KOPT-K1 (cell line): Measurements from ENCODE around the gene TCOF1.
A peak's percentile ranks its signal among the peaks of the same experiment; 100 is the strongest.

Experiments
- H3K27ac ChIP-seq: fragments of 200-600 bp; sonication (generic); 2 replicates; pipeline ENCODE4 v1.5.1; 2016; ENCODE audit warnings: antibody characterized with exemption, mild to moderate bottlenecking, low read depth, low read length; ENCODE audit not compliant: poor library complexity, severe bottlenecking
- H3K36me3 ChIP-seq: fragments of 200-600 bp; sonication (generic); 2 replicates; pipeline ENCODE4 v1.5.1; 2017; ENCODE audit warnings: antibody characterized with exemption, mild to moderate bottlenecking, low read length, moderate library complexity; ENCODE audit not compliant: insufficient read depth
- H3K9me3 ChIP-seq: fragments of 200-600 bp; sonication (generic); 2 replicates; pipeline ENCODE4 v1.5.1; 2017; ENCODE audit warnings: antibody characterized with exemption, low read length, mild to moderate bottlenecking; ENCODE audit not compliant: insufficient read depth, poor library complexity, severe bottlenecking

The TCOF1 gene

DNA sequence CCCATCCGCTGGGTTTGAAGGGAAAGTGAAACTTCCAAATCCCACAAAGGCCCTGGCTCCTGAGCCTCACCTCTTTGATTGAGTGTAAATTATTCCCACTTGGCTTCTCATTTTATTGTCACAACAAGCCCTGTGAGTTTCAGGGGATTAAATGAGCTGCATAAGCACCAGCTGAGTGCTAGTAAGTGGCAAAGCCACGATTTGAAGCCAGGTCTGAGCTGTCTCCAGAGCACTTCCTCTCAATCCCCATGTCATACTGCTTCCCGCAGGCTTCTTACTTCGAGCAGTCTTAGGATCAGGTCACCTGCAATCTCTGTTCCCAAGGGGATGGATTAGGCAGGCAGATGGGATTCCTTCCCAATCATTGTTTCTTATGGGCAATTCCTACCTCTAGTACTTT lies 74.1 kb downstream of the TCOF1 start:
- Histone ChIP-seq H3K9me3 (no peaks in the 10 kb centered on the region), H3K27ac (no peak overlapping the region), H3K36me3 (no peaks in the 10 kb centered on the region)

DNA sequence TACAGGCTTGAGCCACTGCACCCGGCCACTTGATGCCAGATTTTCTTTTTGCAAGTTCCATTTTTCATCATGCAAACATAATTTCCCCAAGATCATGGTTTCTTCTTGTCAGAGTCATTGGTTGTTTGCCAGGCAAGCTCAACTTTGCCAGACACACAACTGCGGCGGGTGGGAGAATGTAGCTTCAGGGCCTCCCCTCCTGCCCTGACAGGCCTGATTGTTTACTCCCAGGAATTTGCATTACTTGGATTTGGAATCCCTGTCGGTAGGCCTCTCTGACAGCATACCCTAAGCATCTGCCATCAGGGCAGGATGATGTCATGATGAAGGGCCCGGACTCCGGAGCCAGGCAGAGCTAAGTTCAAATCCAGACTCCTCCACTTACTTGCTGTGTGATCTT lies 77.0 kb downstream of the TCOF1 start:
- Histone ChIP-seq H3K36me3 (no peaks in the 10 kb centered on the region), H3K9me3 (no peaks in the 10 kb centered on the region), H3K27ac (no peak overlapping the region)

DNA sequence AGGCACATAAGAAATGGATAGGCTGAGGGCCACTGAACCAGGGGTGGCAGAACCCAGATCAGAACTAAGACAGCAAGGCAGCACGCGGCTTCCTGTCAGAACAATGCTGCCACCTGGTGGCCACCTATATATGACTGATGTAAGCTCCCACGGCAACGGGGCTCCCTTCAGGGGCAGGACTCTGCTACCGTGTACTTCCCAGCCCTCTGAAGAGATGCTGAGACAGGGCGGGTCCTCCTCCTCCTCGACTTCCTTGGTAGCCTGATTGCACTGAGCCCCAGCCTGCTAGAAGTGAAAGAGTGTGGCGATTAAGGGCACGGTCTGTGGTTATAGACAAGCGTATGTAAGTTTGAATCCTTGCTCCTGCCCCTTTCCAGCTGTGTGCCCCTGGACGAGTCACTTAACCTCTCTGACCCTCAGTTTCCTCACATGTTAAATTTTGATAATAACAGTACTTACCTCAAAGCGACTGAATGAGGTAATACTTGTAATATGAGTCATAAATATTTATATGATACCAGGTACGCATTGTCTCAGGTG lies 78.7 kb downstream of the TCOF1 start:
- no peaks in the 10 kb centered on the region for H3K36me3 ChIP-seq
- no peaks in the 10 kb centered on the region for H3K9me3 ChIP-seq
- H3K27ac ChIP-seq, result no peak overlapping the region

DNA sequence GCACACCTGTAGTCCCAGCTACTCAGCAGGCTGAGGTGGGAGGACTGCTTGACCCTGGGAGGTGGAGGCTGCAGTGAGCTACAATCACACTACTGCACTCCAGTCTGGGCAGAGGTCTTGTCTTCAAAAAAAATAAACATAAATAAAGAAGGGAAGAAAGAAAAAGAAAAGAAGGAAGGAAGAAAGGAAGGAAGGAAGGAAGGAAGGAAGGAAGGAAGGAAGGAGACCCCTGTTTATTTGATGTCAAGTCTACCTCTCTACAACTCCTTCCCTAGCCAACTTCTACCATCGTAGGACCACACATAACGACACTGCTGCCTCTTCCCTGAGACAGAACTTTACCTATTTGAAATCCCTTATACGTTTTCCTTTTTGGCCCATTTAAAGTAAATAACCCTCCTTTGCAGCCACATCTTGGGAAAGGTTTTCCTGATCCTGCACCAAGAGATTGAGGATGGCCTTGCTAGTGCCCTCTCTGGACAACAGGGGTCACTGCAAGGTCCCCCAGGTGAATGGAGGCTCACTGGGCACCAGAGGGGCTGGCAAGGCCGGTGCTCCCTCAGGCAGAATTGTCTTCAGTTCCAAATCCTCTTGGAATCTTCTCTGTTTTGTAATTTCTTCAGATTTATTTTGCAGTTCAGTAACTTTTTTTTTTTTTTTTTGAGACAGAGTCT lies 81.5 kb downstream of the TCOF1 start:
- no peaks in the 10 kb centered on the region for H3K9me3 ChIP-seq
- no peak overlapping the region for H3K27ac ChIP-seq
- peaks cover 11% of the 10 kb centered on the region for H3K36me3 ChIP-seq

DNA sequence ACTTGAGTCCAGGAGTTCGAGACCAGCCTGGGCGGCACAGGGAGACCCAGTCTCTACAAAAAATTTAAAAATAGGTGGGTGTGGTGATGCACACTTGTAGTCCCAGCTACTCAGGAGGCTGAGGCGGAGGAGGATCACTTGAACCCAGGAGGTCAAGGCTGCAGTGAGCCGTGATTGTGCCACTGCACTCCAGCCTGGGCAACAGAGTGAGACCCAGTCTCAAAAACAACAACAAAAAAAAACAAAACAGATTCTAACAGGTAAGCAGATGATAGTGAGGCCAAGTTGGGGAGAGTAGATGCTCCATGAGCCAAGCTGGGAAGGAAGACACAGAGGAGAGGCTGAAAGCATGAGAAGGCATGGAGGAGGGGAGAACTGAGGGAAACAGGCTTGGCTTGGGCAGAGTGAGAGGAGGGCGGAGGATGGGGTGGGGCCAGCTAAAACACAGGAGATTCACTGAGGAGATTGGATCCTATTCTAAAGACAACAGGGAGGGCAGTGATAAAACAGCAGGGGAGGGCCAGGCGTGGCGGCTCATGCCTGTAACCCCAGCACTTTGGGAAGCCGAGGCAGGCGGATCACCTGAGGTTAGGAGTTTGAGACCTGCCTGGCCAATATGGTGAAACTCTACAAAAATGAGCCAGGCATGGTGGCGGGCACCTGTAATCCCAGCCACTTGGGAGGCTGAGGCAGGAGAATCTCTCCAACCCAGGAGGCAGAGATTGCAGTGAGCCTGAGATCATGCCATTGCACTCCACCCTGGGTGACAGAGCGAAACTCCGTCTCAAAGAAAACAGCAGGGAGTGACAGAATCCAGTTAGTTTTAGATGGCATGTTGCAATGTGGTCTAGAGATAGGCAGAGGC lies 83.7 kb downstream of the TCOF1 start:
- Histone ChIP-seq H3K36me3 (peaks cover 33% of the 10 kb centered on the region), H3K27ac (no peak overlapping the region), H3K9me3 (no peaks in the 10 kb centered on the region)

DNA sequence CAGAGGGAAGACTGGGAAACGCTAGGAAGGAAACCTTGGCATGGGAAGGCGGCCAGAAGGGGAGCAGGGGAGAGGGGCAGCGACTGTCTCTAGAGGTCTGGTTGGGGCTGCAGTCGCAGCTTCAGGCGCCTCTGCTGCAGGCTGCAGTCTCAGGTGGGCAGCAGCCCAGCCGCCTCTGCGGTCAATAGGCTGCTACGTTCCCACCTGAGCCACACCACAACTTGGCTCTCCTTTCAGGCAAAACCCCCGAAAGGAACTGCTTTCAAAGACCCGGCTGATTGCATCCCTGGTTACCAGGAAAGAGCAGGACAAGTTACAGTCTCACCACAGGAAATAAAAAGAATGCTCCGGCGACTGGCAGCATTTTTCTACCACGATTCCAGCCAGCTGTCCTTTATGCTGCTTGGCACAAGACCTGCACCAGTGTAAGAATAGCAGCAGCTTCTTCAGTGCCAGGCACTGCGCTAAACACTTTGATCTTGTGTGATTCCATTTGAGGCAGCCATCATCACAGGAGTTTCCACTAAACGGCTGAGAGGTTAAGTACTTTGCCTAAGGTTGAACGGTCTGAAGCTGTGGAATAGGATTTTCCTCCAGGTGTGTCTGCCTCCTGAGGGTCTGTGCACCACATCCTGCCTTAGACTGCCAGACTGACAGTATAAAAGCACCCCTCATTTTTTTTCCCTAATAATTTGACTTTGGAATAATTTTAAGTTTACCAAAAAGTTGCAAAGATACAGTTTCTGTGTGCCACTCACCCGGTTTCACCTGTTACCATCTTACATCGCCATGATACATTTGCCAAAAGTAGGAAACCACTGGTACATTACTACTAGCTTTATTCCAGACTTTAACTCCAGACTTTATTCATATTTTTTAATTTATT lies 84.6 kb downstream of the TCOF1 start:
- H3K9me3 ChIP-seq, result no peaks in the 10 kb centered on the region
- H3K36me3 ChIP-seq, result peaks cover 42% of the 10 kb centered on the region
- H3K27ac ChIP-seq, result no peak overlapping the region

DNA sequence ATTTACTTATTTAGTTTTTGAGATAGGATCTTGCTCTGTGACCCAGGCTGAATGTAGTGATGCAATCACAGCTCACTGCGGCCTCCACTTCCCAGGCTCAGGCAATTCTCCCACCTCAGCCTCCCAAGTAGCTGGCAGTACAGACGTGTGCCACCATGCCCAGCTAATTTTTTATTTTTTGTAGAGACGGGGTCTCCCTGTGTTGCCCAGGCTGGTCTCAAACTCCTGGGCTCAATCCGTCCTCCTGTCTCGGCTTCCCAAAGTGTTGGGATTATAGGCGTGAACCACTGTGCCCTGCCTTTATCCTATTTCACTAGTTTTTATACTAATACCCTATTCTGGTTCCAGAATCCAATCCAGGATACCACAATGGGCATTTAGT lies 85.2 kb downstream of the TCOF1 start:
- Histone ChIP-seq H3K9me3 (no peaks in the 10 kb centered on the region), H3K36me3 (peaks cover 48% of the 10 kb centered on the region), H3K27ac (no peak overlapping the region)

DNA sequence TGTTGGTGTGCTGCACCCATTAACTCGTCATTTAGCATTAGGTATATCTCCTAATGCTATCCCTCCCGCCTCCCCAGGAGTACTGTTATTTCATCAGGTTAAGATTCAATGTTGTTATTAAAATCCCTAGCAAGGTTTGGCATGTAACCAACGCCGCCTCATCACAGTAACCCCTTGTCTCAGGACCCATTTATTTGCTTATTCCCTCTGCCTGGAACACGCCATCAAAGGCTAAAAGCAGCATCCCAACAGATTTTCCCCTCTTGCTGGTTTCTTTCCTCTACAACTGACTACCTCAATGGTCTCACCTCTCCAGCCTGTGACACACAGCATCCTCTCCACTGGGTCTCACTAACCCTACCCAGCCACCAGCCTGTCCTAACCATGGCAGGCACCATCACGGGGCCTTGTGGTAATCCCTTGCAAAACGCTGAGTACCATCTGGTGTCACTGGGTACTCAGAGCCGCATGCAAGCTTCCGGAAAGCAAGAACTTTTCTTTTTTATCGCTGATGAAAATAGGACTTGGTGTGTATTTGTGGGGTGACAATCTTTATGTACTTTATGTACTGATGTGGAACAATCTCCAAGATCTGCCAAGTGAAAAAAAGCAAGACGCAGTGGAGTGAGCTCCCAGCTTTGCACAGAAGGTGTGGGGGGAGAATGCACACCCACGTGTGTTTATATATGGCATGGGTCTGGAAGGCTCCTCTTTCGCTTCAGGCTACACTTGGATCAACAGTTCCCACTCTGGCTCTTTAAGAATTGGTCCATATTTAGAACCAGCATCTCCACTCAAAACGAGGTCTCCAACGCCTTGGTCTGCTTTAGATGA lies 86.0 kb downstream of the TCOF1 start:
- peaks cover 56% of the 10 kb centered on the region for H3K36me3 ChIP-seq
- H3K27ac ChIP-seq, result no peak overlapping the region
- H3K9me3 ChIP-seq, result no peaks in the 10 kb centered on the region

DNA sequence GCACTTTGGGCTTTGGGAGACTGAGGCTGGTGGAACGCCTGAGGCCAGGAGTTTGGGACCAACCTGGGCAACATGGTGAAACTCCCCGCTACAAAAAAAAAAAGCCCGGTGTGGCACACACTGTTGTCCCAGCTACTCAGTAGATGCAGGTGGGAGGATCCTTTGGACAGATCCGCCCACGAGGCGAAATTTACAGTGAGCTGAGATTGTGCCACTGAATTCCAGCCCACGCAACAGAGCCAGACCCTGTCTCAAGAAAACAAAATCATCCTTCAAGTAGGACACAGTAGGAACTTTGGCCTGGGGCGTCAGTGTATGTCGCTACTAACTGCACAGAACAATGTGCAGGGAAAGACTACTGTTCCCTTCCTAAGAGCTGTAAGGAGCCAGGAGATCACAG lies 87.3 kb downstream of the TCOF1 start:
- Histone ChIP-seq H3K27ac (no peak overlapping the region), H3K36me3 (peaks cover 62% of the 10 kb centered on the region), H3K9me3 (no peaks in the 10 kb centered on the region)

DNA sequence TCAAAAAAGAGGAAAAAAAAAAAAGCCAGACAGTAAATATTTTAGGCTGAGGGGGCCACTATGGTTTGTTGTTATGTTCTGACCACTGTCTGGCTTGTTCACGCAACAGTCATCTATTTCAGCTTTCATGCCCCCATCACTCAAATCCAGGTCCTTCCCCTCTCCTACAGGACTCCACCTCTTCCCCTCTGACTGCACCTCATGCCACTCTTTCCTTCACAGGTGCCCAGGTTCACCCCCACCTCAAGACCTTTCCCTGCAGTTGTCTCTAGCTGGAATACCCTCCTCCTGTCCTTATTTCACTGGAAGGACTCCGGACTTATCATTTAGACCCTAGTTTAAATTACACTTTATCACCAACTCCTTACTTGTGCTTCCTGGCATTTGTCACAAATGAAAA lies 88.6 kb downstream of the TCOF1 start:
- peaks cover 62% of the 10 kb centered on the region for H3K36me3 ChIP-seq
- no peaks in the 10 kb centered on the region for H3K9me3 ChIP-seq
- no peak overlapping the region for H3K27ac ChIP-seq

DNA sequence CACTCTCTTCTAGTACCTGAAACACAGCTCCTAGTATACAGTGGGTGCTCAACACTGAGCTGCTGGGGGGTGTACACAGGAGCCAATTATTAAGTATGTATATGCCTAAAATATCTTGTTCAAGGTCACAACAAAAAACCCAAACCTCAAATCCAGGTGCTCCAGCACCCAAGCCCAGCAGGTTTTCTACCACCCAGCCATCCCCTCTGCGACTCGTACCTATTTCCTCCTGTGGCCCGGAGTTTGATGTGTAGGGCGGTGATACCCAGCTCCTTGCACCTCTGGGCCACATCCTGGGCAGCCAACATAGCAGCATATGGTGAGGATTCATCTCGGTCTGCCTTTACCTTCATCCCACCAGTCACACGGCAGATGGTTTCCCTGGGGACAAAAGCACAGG lies 89.1 kb downstream of the TCOF1 start:
- H3K9me3 ChIP-seq, result no peaks in the 10 kb centered on the region
- H3K36me3 ChIP-seq, result peaks cover 62% of the 10 kb centered on the region
- no peak overlapping the region for H3K27ac ChIP-seq

DNA sequence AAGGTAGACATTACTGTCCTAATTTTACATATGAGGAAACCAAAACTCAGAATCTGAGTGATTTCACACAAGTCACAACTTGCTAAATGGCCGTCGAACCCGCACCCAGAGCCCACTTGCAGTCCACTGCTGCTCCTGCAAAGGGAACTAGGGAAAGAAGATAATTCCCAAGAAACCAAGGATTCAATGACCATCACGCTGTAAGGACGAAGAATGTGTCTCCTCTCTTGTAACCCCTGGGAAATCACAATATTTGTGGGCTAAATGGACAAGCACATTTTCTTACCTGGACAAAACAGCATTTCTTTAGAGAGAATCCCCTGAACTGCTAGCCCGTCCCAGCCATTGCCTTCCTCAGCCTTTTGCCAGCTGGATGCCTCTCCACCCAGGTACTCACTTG lies 89.7 kb downstream of the TCOF1 start:
- H3K36me3 ChIP-seq, result peaks cover 62% of the 10 kb centered on the region
- no peaks in the 10 kb centered on the region for H3K9me3 ChIP-seq
- no peak overlapping the region for H3K27ac ChIP-seq

DNA sequence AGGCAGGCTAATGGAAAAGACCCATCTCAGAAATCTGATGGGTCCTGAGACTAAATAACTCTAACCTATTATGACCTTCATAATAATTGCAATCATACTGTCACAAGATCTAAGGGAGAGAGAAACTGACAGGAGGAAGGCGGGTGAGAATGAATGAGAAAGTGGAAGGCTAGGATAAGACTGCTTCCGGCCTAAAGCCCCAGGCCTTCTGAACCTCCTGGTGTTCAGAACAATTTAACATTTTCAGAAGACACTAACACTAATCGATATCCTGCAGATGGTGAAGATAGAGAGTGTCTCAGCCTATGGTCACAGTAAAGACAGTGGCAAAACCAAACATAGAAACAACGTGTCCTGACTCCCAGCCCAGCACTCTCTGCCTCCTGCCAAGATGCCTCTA lies 90.8 kb downstream of the TCOF1 start:
- H3K9me3 ChIP-seq, result no peaks in the 10 kb centered on the region
- peaks cover 58% of the 10 kb centered on the region for H3K36me3 ChIP-seq
- peak overlapping the region; percentile 96 for H3K27ac ChIP-seq

DNA sequence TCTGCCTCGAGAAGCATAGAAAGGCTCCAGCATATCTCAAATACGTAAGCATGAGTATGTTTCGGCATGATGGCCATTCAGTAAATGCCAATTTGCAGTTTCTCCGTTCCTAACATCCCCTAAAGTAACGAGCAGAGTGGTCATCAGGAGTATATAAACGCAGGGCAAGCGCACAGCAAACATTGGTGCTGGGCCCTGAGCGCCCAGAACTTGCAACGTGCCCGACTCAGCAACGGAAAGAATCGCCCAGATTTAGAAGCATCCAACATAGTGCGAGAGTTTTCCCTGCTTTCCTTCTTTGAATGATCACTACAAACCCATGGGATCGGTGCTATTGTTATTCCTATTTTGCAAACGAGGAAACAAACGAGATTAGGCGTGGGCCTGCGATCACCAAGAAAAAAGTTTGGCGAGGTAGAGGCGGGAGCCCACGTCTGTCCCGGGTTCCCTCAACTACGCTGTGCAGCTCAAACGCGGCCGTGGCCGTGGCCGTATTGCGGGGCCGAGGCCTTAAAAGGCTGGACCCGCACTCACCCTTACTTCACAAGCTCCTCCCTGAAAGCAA lies 91.5 kb downstream of the TCOF1 start:
- Histone ChIP-seq H3K36me3 (peaks cover 51% of the 10 kb centered on the region), H3K27ac (peak overlapping the region; percentile 96)

More for the DNA sequence above, 91.5 kb downstream of the TCOF1 start:
- H3K9me3 ChIP-seq, result no peaks in the 10 kb centered on the region
